H1 (cell line): Measurements from ENCODE around the gene PRKCA. TPM values are rescaled to one million over a fixed set of nuclear protein-coding genes. Genes with fewer than 3 reads are reported as not detected.

ENCODE experiments used
- CTBP2 ChIP-seq: IDR thresholded peaks from 2 replicates; pipeline ENCODE4 v1.7.0; 2011; ENCODE audit warnings: borderline replicate concordance, mild to moderate bottlenecking, moderate library complexity, mixed read lengths, low read length; ENCODE audit not compliant: insufficient read depth, insufficient read length
- CTCF ChIP-seq, 3 experiments: IDR thresholded peaks; 1 replicate in 2 of 3; 2 replicates in 1 of 3; pipeline versions ENCODE4 v1.5.1 to v1.6.1; 2011; ENCODE audit warnings: low read length in 3 of 3, mild to moderate bottlenecking in 3 of 3, inconsistent platforms in 2 of 3, low read depth in 1 of 3, moderate library complexity in 1 of 3; ENCODE audit not compliant: insufficient read depth in 1 of 3; ENCODE audit errors: control extremely low read depth in 1 of 3
- EP300 ChIP-seq, 2 experiments: IDR thresholded peaks; 1 replicate in 1 of 2; 2 replicates in 1 of 2; pipeline ENCODE4 v1.6.1; 2011 to 2012; ENCODE audit warnings: low read depth in 2 of 2, low read length in 2 of 2, mild to moderate bottlenecking in 2 of 2, borderline replicate concordance in 1 of 2, inconsistent platforms in 1 of 2, moderate library complexity in 1 of 2
- NRF1 ChIP-seq: IDR thresholded peaks from 2 replicates; pipeline ENCODE4 v1.6.1; 2011; ENCODE audit warnings: mild to moderate bottlenecking, low read depth, low read length, improper control_type of control experiment
- POU5F1 ChIP-seq: IDR thresholded peaks from 2 replicates; pipeline ENCODE4 v1.6.1; 2011; ENCODE audit warnings: low read depth, mild to moderate bottlenecking, low read length, moderate library complexity
- USF2 ChIP-seq: IDR thresholded peaks from 2 replicates; pipeline ENCODE4 v1.6.1; 2011; ENCODE audit warnings: low read length, improper control_type of control experiment
- YY1 ChIP-seq: IDR thresholded peaks from 2 replicates; pipeline ENCODE4 v1.6.1; 2011; ENCODE audit warnings: low read depth, mild to moderate bottlenecking, low read length
- polyA plus RNA-seq, 7 experiments: library from polyadenylated mRNA; depleted of rRNA in 3 of 7; stranded (reverse) in 5 of 7; unstranded in 2 of 7; fragments of >200 nt in 5 of 7; fragments of 200-250 nt in 2 of 7; gene quantifications; 1 replicate in 5 of 7; 2 replicates in 1 of 7; 4 replicates in 1 of 7; pipeline versions ENCODE4 v1.2.1 to v1.2.3, GENCODE V29; 2011 to 2013; ENCODE audit warnings: missing spikeins in 2 of 7, mixed read lengths in 2 of 7
- total RNA-seq: library from RNA; stranded (reverse); fragmentation: NEBNext Ultra II Directional; extraction: Animal tissue kit (Norgen Biotek cat#: 25700); gene quantifications from 2 replicates; pipeline ENCODE4 v1.2.1, GENCODE V29; 2021

Gene PRKCA
- total and polyA plus RNA-seq, 2 of the 8 experiments (the other 6 are each of a cell fraction or from before 2014, with no cell fraction given): 5.8 to 17.8 TPM

DNA sequence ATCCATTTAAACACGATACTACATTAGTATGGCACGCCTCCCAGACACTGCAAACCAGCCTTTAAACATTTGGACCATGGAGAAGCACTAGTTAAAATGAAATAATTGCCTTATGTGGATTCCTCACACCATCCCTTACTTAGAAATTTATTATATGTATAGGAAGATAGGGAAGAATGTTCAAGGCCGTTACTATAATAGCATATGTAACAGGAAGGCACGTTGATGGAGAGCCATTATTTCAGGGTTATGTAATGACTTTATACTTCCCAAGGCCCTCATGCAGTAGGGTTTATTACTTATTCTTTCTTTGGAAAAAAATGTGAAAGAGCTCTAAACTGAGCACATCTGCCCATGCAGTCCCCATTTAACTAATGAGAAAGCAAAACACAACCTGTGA, 435.9 kb downstream of the PRKCA start (continued):
- no peak for TF ChIP-seq CTCF (IDR thresholded peaks at IDR 0.05; ENCODE audit: control extremely low read depth in 1 of 3, insufficient read depth in 1 of 3, low read depth in 1 of 3, low read length in 3 of 3)
- no peak for TF ChIP-seq USF2
- no peak for TF ChIP-seq EP300 (IDR thresholded peaks at IDR 0.05; ENCODE audit: borderline replicate concordance in 1 of 2, low read depth in 2 of 2, low read length in 2 of 2)
- no peak for TF ChIP-seq NRF1
- no peak for TF ChIP-seq YY1
- no peak for TF ChIP-seq POU5F1
- TF ChIP-seq CTBP2: no peak
